Astrocyte (in vitro differentiated cells and primary cell): ENCODE results near the gene DOCK3. TPM values are rescaled to one million over a fixed set of nuclear protein-coding genes. Genes with fewer than 3 reads are reported as not detected.
"Not testable (repeated sequence)": the region's sequence is repeated elsewhere in the genome, so short reads cannot be mapped to it uniquely, and the experiment has no call there.

Source experiments
- DNase-seq: peaks from one replicate; pipeline ENCODE4 v3.0.0-alpha.2; 2010; ENCODE audit warnings: low read depth
- FAIRE-seq: peaks from 2 replicates; lab custom pipeline; 2011; peaks lifted over from hg19 to GRCh38; lab: Jason Lieb, UNC
- H2AFZ ChIP-seq: 2 replicates; pipeline ENCODE4 v1.6.0; 2012; ENCODE audit warnings: low read depth, low read length, inconsistent platforms
- H3K27ac ChIP-seq: 2 replicates; pipeline ENCODE4 v1.5.1; 2011; ENCODE audit warnings: low read depth, low read length, inconsistent platforms
- H3K27me3 ChIP-seq: 2 replicates; pipeline ENCODE4 v1.6.0; 2011; ENCODE audit warnings: low read length, inconsistent platforms; ENCODE audit not compliant: insufficient read depth
- H3K36me3 ChIP-seq: 2 replicates; pipeline ENCODE4 v1.5.1; 2011; ENCODE audit warnings: low read length, inconsistent platforms; ENCODE audit not compliant: insufficient read depth
- H3K4me1 ChIP-seq: 2 replicates; pipeline ENCODE4 v1.5.1; 2011; ENCODE audit warnings: low read length, inconsistent platforms; ENCODE audit not compliant: insufficient read depth
- H3K4me2 ChIP-seq: 2 replicates; pipeline ENCODE4 v1.6.0; 2012; ENCODE audit warnings: low read length, inconsistent platforms
- H3K4me3 ChIP-seq: 2 replicates; pipeline ENCODE4 v1.5.1; 2011; ENCODE audit warnings: low read depth, mild to moderate bottlenecking, low read length, inconsistent platforms; ENCODE audit not compliant: insufficient read depth
- H3K79me2 ChIP-seq: 2 replicates; pipeline ENCODE4 v1.6.0; 2012; ENCODE audit warnings: mild to moderate bottlenecking, low read length, inconsistent platforms; ENCODE audit not compliant: insufficient read depth
- H3K9ac ChIP-seq: 2 replicates; pipeline ENCODE4 v1.6.0; 2012; ENCODE audit warnings: mild to moderate bottlenecking, low read length, inconsistent platforms
- H3K9me3 ChIP-seq: 2 replicates; pipeline ENCODE4 v1.5.1; 2012; ENCODE audit warnings: low read depth, mild to moderate bottlenecking, low read length, inconsistent platforms; ENCODE audit not compliant: insufficient read depth
- H4K20me1 ChIP-seq: 2 replicates; pipeline ENCODE4 v1.6.0; 2012; ENCODE audit warnings: low read length, inconsistent platforms; ENCODE audit not compliant: insufficient read depth
- H3K27ac Mint-ChIP-seq: one replicate; pipeline ENCODE4 v1.8.0; 2021; ENCODE audit warnings: mild to moderate bottlenecking, mixed read lengths; ENCODE audit not compliant: unreplicated experiment
- H3K27me3 Mint-ChIP-seq: one replicate; pipeline ENCODE4 v1.8.0; 2021; ENCODE audit warnings: low read depth, mixed read lengths; ENCODE audit not compliant: unreplicated experiment
- H3K36me3 Mint-ChIP-seq: one replicate; pipeline ENCODE4 v1.8.0; 2021; ENCODE audit warnings: low read depth, mixed read lengths; ENCODE audit not compliant: unreplicated experiment
- H3K4me1 Mint-ChIP-seq: one replicate; pipeline ENCODE4 v1.8.0; 2021; ENCODE audit warnings: low read depth, mixed read lengths; ENCODE audit not compliant: unreplicated experiment
- H3K4me3 Mint-ChIP-seq: one replicate; pipeline ENCODE4 v1.8.0; 2021; ENCODE audit warnings: mild to moderate bottlenecking, moderate library complexity, mixed read lengths; ENCODE audit not compliant: unreplicated experiment
- H3K9me3 Mint-ChIP-seq: one replicate; pipeline ENCODE4 v1.8.0; 2021; ENCODE audit warnings: mild to moderate bottlenecking, mixed read lengths; ENCODE audit not compliant: unreplicated experiment
- EZH2 ChIP-seq: IDR thresholded peaks from 2 replicates; pipeline ENCODE4 v1.6.1; 2012; ENCODE audit warnings: mild to moderate bottlenecking, low read length, inconsistent platforms; ENCODE audit not compliant: insufficient read depth
- total RNA-seq: library from RNA; stranded (reverse); gene quantifications from 2 replicates; pipeline ENCODE4 v1.2.1, GENCODE V29; 2021
- TF ChIP-seq, protein P1 (sequence below): IDR thresholded peaks from 2 replicates; pipeline ENCODE4 v1.5.1; 2011; ENCODE audit warnings: low read depth, mild to moderate bottlenecking, inconsistent platforms, low read length, moderate library complexity; ENCODE audit not compliant: insufficient read depth

Gene DOCK3
- total RNA-seq, 1 donor from 2014 or later = 3.3 TPM

DNA sequence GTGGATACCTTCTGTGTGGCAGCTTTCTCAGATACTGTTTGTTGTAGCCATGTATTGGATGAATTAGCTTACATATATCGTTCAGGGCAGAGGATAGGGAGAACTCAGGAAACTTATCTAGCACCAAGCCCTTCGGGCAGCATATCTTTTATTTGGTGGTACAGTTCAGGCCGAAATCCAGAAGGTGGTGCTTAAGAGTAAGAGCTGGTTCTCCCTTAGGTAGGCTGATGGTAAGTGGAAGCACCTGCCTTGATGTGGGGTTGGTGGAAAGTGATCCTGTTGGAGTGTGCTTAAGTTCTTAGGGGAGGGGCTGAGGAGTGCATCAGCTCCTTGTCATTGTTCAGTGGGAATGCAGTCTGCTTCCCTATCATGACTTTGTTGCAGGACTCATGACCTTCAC lies 187.5 kb downstream of the DOCK3 start:
- Mint-ChIP-seq H3K27me3 (no peaks in the 10 kb centered on the region), H3K9me3 (peaks cover 6% of the 10 kb centered on the region), H3K36me3 (peaks cover 2% of the 10 kb centered on the region), H3K27ac (no peak overlapping the region), H3K4me3 (no peak overlapping the region), H3K4me1 (no peaks in the 10 kb centered on the region)
- no peaks in the 10 kb centered on the region for H3K4me1 ChIP-seq
- no peaks in the 10 kb centered on the region for H4K20me1 ChIP-seq
- no peak for TF ChIP-seq EZH2
- TF ChIP-seq, protein P1, sequence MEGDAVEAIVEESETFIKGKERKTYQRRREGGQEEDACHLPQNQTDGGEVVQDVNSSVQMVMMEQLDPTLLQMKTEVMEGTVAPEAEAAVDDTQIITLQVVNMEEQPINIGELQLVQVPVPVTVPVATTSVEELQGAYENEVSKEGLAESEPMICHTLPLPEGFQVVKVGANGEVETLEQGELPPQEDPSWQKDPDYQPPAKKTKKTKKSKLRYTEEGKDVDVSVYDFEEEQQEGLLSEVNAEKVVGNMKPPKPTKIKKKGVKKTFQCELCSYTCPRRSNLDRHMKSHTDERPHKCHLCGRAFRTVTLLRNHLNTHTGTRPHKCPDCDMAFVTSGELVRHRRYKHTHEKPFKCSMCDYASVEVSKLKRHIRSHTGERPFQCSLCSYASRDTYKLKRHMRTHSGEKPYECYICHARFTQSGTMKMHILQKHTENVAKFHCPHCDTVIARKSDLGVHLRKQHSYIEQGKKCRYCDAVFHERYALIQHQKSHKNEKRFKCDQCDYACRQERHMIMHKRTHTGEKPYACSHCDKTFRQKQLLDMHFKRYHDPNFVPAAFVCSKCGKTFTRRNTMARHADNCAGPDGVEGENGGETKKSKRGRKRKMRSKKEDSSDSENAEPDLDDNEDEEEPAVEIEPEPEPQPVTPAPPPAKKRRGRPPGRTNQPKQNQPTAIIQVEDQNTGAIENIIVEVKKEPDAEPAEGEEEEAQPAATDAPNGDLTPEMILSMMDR = no peak
- no peaks in the 10 kb centered on the region for H3K79me2 ChIP-seq
- no peak overlapping the region for H3K9ac ChIP-seq
- DNase-seq (no peak), FAIRE-seq (no peak)
- no peak overlapping the region for H3K4me3 ChIP-seq
- H3K36me3 ChIP-seq = no peaks in the 10 kb centered on the region
- no peak overlapping the region for H2AFZ ChIP-seq
- H3K9me3 ChIP-seq = no peaks in the 10 kb centered on the region
- no peaks in the 10 kb centered on the region for H3K27me3 ChIP-seq
- H3K27ac ChIP-seq = no peak overlapping the region
- no peak overlapping the region for H3K4me2 ChIP-seq

DNA sequence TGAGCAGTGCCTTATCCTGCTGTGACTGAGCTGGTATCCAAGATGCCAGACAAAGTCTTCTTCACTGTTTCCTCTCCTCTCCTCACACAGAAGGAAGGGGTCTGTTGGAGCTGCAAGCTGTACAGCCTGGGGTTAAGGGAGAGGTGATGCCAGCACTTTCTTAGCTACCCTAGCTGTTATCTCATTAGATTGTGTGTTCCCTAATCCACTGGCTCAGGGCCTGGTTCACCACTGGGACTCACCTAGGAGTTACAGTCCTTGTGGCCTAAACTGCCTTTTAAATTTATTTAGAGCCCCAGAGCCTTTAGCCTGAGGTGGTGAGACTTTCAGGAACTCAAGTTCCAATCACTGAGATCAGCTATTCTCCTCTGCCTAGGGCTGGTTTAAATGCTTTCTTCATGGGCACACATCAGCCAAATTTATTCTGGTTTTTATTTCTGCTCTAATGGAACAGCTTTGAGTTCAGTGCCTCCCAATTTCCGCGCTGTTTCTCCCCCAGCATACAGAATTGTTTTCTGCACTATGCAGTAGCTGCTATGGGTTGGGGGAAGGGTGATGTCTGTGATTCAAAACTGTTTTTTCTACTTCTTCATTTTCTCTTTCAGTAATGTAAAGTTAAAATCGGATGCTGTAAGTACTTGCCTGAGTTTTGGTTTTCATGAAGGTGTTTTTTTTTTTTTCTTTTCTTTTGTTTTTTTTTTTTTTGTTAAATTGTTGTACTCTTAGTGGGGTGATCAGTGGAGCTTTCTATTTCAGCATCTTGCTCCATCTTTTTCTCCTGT lies 198.8 kb downstream of the DOCK3 start:
- no peaks in the 10 kb centered on the region for H3K27me3 Mint-ChIP-seq
- no peak overlapping the region for H3K4me2 ChIP-seq
- no peak overlapping the region for H3K4me3 Mint-ChIP-seq
- H3K4me3 ChIP-seq = no peak overlapping the region
- H3K27ac ChIP-seq = no peak overlapping the region
- no peaks in the 10 kb centered on the region for H3K79me2 ChIP-seq
- no peaks in the 10 kb centered on the region for H3K9me3 ChIP-seq
- H3K9me3 Mint-ChIP-seq = peaks cover 10% of the 10 kb centered on the region
- no peaks in the 10 kb centered on the region for H3K27me3 ChIP-seq
- no peak overlapping the region for H3K27ac Mint-ChIP-seq
- no peaks in the 10 kb centered on the region for H4K20me1 ChIP-seq
- H3K36me3 ChIP-seq = no peaks in the 10 kb centered on the region
- DNase-seq (no peak), FAIRE-seq (no peak)
- H3K4me1 ChIP-seq = no peaks in the 10 kb centered on the region
- no peaks in the 10 kb centered on the region for H3K36me3 Mint-ChIP-seq
- TF ChIP-seq EZH2 = no peak
- TF ChIP-seq, protein P1 = no peak
- no peak overlapping the region for H3K9ac ChIP-seq
- no peaks in the 10 kb centered on the region for H3K4me1 Mint-ChIP-seq
- no peak overlapping the region for H2AFZ ChIP-seq

DNA sequence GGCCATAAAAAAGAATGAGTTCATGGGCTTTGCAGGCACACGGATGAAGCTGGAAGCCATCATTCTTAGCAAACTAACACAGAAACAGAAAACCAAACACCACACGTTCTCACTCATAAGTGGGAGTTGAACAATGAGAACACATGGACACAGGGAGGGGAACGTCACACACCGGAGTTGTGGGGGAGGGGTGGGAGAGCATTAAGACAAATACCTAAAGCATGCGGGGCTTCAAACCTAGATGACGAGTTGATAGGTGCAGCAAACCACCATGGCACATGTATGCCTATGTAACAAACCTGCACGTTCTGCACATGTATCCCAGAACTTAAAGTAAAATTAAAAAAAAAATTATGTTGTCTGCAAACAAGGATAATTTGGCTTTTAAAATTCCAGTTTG lies 200.1 kb downstream of the DOCK3 start:
- H3K4me3 Mint-ChIP-seq, H3K27ac ChIP-seq, H3K9ac ChIP-seq, H3K9me3 ChIP-seq, H3K27me3 ChIP-seq, H3K9me3 Mint-ChIP-seq, FAIRE-seq, H3K36me3 Mint-ChIP-seq, H3K4me3 ChIP-seq, H3K36me3 ChIP-seq, H2AFZ ChIP-seq, H3K4me1 Mint-ChIP-seq, H3K27me3 Mint-ChIP-seq, H3K27ac Mint-ChIP-seq, H4K20me1 ChIP-seq, H3K4me2 ChIP-seq, DNase-seq, H3K79me2 ChIP-seq, H3K4me1 ChIP-seq: not testable (repeated sequence)
